Endothelial cell of umbilical vein (primary cell): Measurements from ENCODE around the gene ANXA6. TPM values are rescaled to one million over a fixed set of nuclear protein-coding genes. Genes with fewer than 3 reads are reported as not detected.

Experiments
- BruUV-seq: library from RNA; stranded (reverse); fragments of 400-500 nt; replicated peaks from 2 replicates; lab custom pipeline; 2021; lab: Mats Ljungman, UMichigan
- CTCF ChIA-PET: fragments of 300-600, 350-600 bp; sonication (Branson Sonifier 250); formaldehyde crosslinking; loops from one replicate; lab custom pipeline; 2021; ENCODE audit warnings: antibody characterized with exemption, inconsistent platforms; lab: Charles Lee
- POLR2A ChIA-PET: fragments of 300-600, 350-600 bp; sonication (Branson Sonifier 250); formaldehyde crosslinking; loops from one replicate; lab custom pipeline; 2021; ENCODE audit warnings: antibody characterized with exemption, inconsistent platforms; lab: Charles Lee
- DNase-seq: peaks from one replicate; pipeline ENCODE4 v3.0.0-alpha.2; 2011; ENCODE audit warnings: low read depth, low spot score
- FAIRE-seq: peaks from 2 replicates; lab custom pipeline; 2011; peaks lifted over from hg19 to GRCh38; lab: Jason Lieb, UNC
- H2AFZ ChIP-seq: 2 replicates; pipeline ENCODE4 v1.6.0; 2012; ENCODE audit warnings: low read depth, low read length, control low read depth, inconsistent platforms
- H3K27ac ChIP-seq: 2 replicates; pipeline ENCODE4 v1.5.1; 2011; ENCODE audit warnings: low read depth, mild to moderate bottlenecking, control low read depth, low read length, moderate library complexity; ENCODE audit not compliant: insufficient read depth
- H3K27me3 ChIP-seq, 2 experiments: 2 replicates each; pipeline versions ENCODE4 v1.6.0 to v1.6.1; 2011; ENCODE audit warnings: low read length in 2 of 2, mixed read lengths in 1 of 2; ENCODE audit not compliant: control insufficient read depth in 2 of 2, insufficient read depth in 2 of 2
- H3K36me3 ChIP-seq, 2 experiments: 2 replicates in 1 of 2; 3 replicates in 1 of 2; pipeline ENCODE4 v1.5.1; 2011; ENCODE audit warnings: low read length in 2 of 2, mild to moderate bottlenecking in 1 of 2, moderate library complexity in 1 of 2; ENCODE audit not compliant: control insufficient read depth in 2 of 2, insufficient read depth in 2 of 2; ENCODE audit errors: extremely low read depth in 1 of 2
- H3K4me1 ChIP-seq: 3 replicates; pipeline ENCODE4 v1.5.1; 2011; ENCODE audit warnings: mild to moderate bottlenecking, low read length; ENCODE audit not compliant: control insufficient read depth, insufficient read depth; ENCODE audit errors: extremely low read depth
- H3K4me2 ChIP-seq: 2 replicates; pipeline ENCODE4 v1.6.1; 2011; ENCODE audit warnings: low read length, control low read depth, mixed read lengths; ENCODE audit not compliant: insufficient read depth
- H3K4me3 ChIP-seq, 3 experiments: fragments of 200-600 bp in 1 of 3; sonication (generic), shearing (Covaris generic) in 1 of 3; replicated peaks in 1 of 3; 2 replicates each; pipeline ENCODE4 v1.5.1; 2011 to 2016; ENCODE audit warnings: control low read depth in 3 of 3, low read length in 3 of 3, mild to moderate bottlenecking in 2 of 3, inconsistent platforms in 1 of 3, low read depth in 1 of 3, moderate library complexity in 1 of 3; ENCODE audit not compliant: insufficient read depth in 1 of 3
- H3K79me2 ChIP-seq: 2 replicates; pipeline ENCODE4 v1.6.0; 2012; ENCODE audit warnings: low read length, inconsistent platforms; ENCODE audit not compliant: control insufficient read depth, insufficient read depth
- H3K9ac ChIP-seq: replicated peaks from 2 replicates; pipeline ENCODE3; 2011; ENCODE audit warnings: low read length, control low read depth; ENCODE audit not compliant: insufficient read depth; ENCODE audit errors: extremely low read depth
- H3K9me1 ChIP-seq: replicated peaks from 3 replicates; pipeline ENCODE4 v1.6.0; 2011; ENCODE audit warnings: mild to moderate bottlenecking, low read length; ENCODE audit not compliant: control insufficient read depth, insufficient read depth; ENCODE audit errors: extremely low read depth
- H3K9me3 ChIP-seq: replicated peaks from 2 replicates; pipeline ENCODE4 v1.5.1; 2012; ENCODE audit warnings: low read length, inconsistent platforms; ENCODE audit not compliant: control insufficient read depth, insufficient read depth
- H4K20me1 ChIP-seq: replicated peaks from 2 replicates; pipeline ENCODE3; 2011; ENCODE audit warnings: mild to moderate bottlenecking, low read length; ENCODE audit not compliant: control insufficient read depth, insufficient read depth; ENCODE audit errors: extremely low read depth
- EZH2 ChIP-seq: IDR thresholded peaks from 2 replicates; pipeline ENCODE4 v1.6.1; 2012; ENCODE audit warnings: borderline replicate concordance, low read depth, mild to moderate bottlenecking, moderate library complexity, low read length, inconsistent platforms; ENCODE audit not compliant: severe bottlenecking
- FOS ChIP-seq: IDR thresholded peaks from 2 replicates; pipeline ENCODE4 v1.6.1; 2011; ENCODE audit warnings: mild to moderate bottlenecking, low read length, moderate library complexity, borderline replicate concordance; ENCODE audit not compliant: insufficient read depth
- GATA2 ChIP-seq: IDR thresholded peaks from 2 replicates; pipeline ENCODE4 v1.7.0; 2011; ENCODE audit warnings: low read depth, mild to moderate bottlenecking, moderate library complexity, mixed read lengths, low read length; ENCODE audit not compliant: insufficient read length, insufficient read depth
- JUN ChIP-seq: IDR thresholded peaks from 2 replicates; pipeline ENCODE4 v1.6.1; 2011; ENCODE audit warnings: borderline replicate concordance, low read depth; ENCODE audit not compliant: insufficient read length, insufficient read depth
- MYC ChIP-seq: IDR thresholded peaks from one replicate; pipeline ENCODE4 v1.6.1; 2011; ENCODE audit warnings: mild to moderate bottlenecking, low read depth, low read length
- POLR2A ChIP-seq: IDR thresholded peaks from 2 replicates; pipeline ENCODE4 v1.6.1; 2012; ENCODE audit warnings: low read depth, mild to moderate bottlenecking, control low read depth, low read length
- POLR2AphosphoS5 ChIP-seq: IDR thresholded peaks from 2 replicates; pipeline ENCODE4 v1.6.1; 2012; ENCODE audit warnings: low read depth, mild to moderate bottlenecking, control low read depth, low read length, moderate library complexity; ENCODE audit not compliant: insufficient read depth
- dilution Hi-C: fragments of 300-500 bp; cut with MboI; formaldehyde crosslinking; loops from one replicate; pipeline ENCODE4 v1.15.0; 2019; ENCODE audit warnings: low sequenced_read_pairs; ENCODE audit not compliant: extremely low pct_ligation_motif_present
- intact Hi-C: fragments of 100-400 bp; cut with micrococcal nuclease; formaldehyde crosslinking; loops from one replicate; pipeline ENCODE4 v1.10.0; 2022
- polyA plus RNA-seq, 4 experiments: library from polyadenylated mRNA; depleted of rRNA in 3 of 4; stranded (reverse) in 3 of 4; unstranded in 1 of 4; fragments of >200 nt; gene quantifications; 2 replicates each; pipeline versions ENCODE4 v1.2.1 to v1.2.3, GENCODE V29; 2011 to 2012; ENCODE audit warnings: missing spikeins in 1 of 4
- total RNA-seq: library from RNA; stranded (reverse); gene quantifications from 2 replicates; pipeline ENCODE4 v1.2.3, GENCODE V29; 2021
- TF ChIP-seq, protein P1 (sequence below), 2 donors: IDR thresholded peaks; 1 replicate in 1 of 2; 2 replicates in 1 of 2; pipeline ENCODE4 v1.5.1; 2011; ENCODE audit warnings: low read length in 2 of 2, mild to moderate bottlenecking in 2 of 2, moderate library complexity in 2 of 2, control low read depth in 1 of 2, inconsistent platforms in 1 of 2, low read depth in 1 of 2; ENCODE audit not compliant: insufficient read depth in 1 of 2; ENCODE audit errors: extremely low read depth in 1 of 2
- TF ChIP-seq, protein P2 (sequence below): IDR thresholded peaks from 2 replicates; pipeline ENCODE4 v1.6.1; 2011; ENCODE audit not compliant: insufficient read depth, insufficient read length

The ANXA6 gene
- total and polyA plus RNA-seq, 2 donors (not counting 3 experiments of a cell fraction or from before 2014, with no cell fraction given), result 195 to 266 TPM

DNA sequence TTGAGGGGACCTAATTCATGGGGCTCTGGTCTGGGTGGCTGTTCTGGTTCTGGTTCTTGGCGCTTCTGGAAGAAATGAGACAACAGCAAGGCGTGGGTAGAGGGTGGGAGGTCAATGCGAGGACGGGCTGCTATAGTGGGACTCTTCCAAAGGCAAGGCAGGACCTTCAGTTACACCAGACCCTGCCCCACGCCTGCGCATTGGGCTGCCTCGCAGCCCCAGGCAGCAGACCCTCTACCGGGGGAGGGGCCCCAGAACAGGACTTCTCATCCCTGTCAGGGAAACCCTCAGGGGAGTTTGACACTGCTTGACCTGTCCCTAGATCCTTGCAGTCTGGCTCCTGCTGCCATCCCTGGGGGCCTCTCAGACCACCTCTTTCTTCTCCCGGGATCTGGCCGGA is 47.8 kb upstream of the ANXA6 start:
- intact Hi-C loops (no loop called here), dilution Hi-C loops (no loop called here)
- Histone ChIP-seq H3K9ac (no peak overlapping the region), H3K36me3 (no peaks in the 10 kb centered on the region), H3K4me3 (no peak overlapping the region), H2AFZ (no peak overlapping the region), H3K4me2 (no peak overlapping the region), H3K79me2 (no peaks in the 10 kb centered on the region), H3K9me3 (no peaks in the 10 kb centered on the region), H3K4me1 (peaks cover 8% of the 10 kb centered on the region), H4K20me1 (no peaks in the 10 kb centered on the region), H3K27me3 (no peaks in the 10 kb centered on the region), H3K27ac (no peak overlapping the region), H3K9me1 (no peaks in the 10 kb centered on the region)
- POLR2A ChIA-PET, result no interaction called here
- TF ChIP-seq POLR2AphosphoS5 (no peak), EZH2 (no peak), POLR2A (no peak), FOS (no peak), JUN (no peak), MYC (no peak), GATA2 (no peak)
- TF ChIP-seq, protein P1, sequence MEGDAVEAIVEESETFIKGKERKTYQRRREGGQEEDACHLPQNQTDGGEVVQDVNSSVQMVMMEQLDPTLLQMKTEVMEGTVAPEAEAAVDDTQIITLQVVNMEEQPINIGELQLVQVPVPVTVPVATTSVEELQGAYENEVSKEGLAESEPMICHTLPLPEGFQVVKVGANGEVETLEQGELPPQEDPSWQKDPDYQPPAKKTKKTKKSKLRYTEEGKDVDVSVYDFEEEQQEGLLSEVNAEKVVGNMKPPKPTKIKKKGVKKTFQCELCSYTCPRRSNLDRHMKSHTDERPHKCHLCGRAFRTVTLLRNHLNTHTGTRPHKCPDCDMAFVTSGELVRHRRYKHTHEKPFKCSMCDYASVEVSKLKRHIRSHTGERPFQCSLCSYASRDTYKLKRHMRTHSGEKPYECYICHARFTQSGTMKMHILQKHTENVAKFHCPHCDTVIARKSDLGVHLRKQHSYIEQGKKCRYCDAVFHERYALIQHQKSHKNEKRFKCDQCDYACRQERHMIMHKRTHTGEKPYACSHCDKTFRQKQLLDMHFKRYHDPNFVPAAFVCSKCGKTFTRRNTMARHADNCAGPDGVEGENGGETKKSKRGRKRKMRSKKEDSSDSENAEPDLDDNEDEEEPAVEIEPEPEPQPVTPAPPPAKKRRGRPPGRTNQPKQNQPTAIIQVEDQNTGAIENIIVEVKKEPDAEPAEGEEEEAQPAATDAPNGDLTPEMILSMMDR (IDR thresholded peaks at IDR 0.05; ENCODE audit: extremely low read depth in 1 of 2, insufficient read depth in 1 of 2, low read depth in 1 of 2, low read length in 2 of 2), result no peak
- TF ChIP-seq, protein P2, sequence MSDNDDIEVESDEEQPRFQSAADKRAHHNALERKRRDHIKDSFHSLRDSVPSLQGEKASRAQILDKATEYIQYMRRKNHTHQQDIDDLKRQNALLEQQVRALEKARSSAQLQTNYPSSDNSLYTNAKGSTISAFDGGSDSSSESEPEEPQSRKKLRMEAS, result no peak
- DNase-seq (no peak), FAIRE-seq (no peak)
- BruUV-seq, result no TSS peak
- CTCF ChIA-PET, result no interaction called here
